SU-DHL-6 (cell line): Measurements from ENCODE around the gene NLRP11.

Source experiments
- H2AFZ ChIP-seq: fragments of 200-600 bp; sonication (generic); 2 replicates; pipeline ENCODE4 v1.6.1; 2014; ENCODE audit warnings: low read depth, mild to moderate bottlenecking, moderate library complexity, mixed read lengths, antibody characterized with exemption, low read length; ENCODE audit not compliant: severe bottlenecking
- H3F3A ChIP-seq: fragments of 200-600 bp; shearing (Covaris generic); 2 replicates; pipeline ENCODE4 v1.6.0; 2016; ENCODE audit warnings: antibody characterized with exemption, mild to moderate bottlenecking; ENCODE audit not compliant: insufficient read depth
- H3K27ac ChIP-seq: fragments of 200-600 bp; sonication (generic); 2 replicates; pipeline ENCODE4 v1.5.1; 2016; ENCODE audit warnings: low read depth, mild to moderate bottlenecking, low read length, moderate library complexity, mixed read lengths
- H3K27me3 ChIP-seq: fragments of 200-600 bp; sonication (generic), shearing (Covaris generic); 2 replicates; pipeline ENCODE4 v1.6.0; 2014; ENCODE audit warnings: mild to moderate bottlenecking, low read length
- H3K36me3 ChIP-seq: fragments of 200-600 bp; sonication (generic); 2 replicates; pipeline ENCODE4 v1.6.1; 2014; ENCODE audit warnings: mild to moderate bottlenecking, low read length, mixed read lengths
- H3K4me2 ChIP-seq: fragments of 300-600, 200-600 bp; shearing (Covaris generic), sonication (generic); 2 replicates; pipeline ENCODE4 v1.6.0; 2014; ENCODE audit warnings: low read length, low read depth, mild to moderate bottlenecking; ENCODE audit not compliant: poor library complexity, severe bottlenecking
- H3K4me3 ChIP-seq: fragments of 200-600 bp; sonication (generic); 2 replicates; pipeline ENCODE4 v1.5.1; 2014; ENCODE audit warnings: antibody characterized with exemption, low read length, mild to moderate bottlenecking, mixed read lengths; ENCODE audit not compliant: insufficient read depth, poor library complexity, severe bottlenecking
- H3K79me2 ChIP-seq: fragments of 200-600 bp; sonication (generic); 2 replicates; pipeline ENCODE4 v1.6.1; 2014; ENCODE audit warnings: mild to moderate bottlenecking, low read length, moderate library complexity; ENCODE audit not compliant: insufficient read depth
- H3K9ac ChIP-seq: fragments of 200-600 bp; sonication (generic); 2 replicates; pipeline ENCODE4 v1.7.0; 2014; ENCODE audit warnings: mild to moderate bottlenecking, low read length
- H3K9me2 ChIP-seq: fragments of 200-600 bp; sonication (generic); replicated peaks from 2 replicates; pipeline ENCODE4 v1.6.1; 2014; ENCODE audit warnings: low read length; ENCODE audit not compliant: insufficient read depth
- H3K9me3 ChIP-seq: fragments of 200-600 bp; sonication (generic); 2 replicates; pipeline ENCODE4 v1.6.1; 2014; ENCODE audit warnings: low read length, mixed read lengths; ENCODE audit not compliant: insufficient read depth
- H4K20me1 ChIP-seq: fragments of 200-600 bp; sonication (generic); 2 replicates; pipeline ENCODE4 v1.6.1; 2014; ENCODE audit warnings: low read depth, mild to moderate bottlenecking, antibody characterized with exemption, low read length, moderate library complexity, mixed read lengths
- CTCF ChIP-seq: fragments of 200-600 bp; sonication (generic); IDR thresholded peaks from one replicate; pipeline ENCODE4 v1.5.1; 2017; ENCODE audit warnings: antibody characterized with exemption, mild to moderate bottlenecking, low read length, moderate library complexity; ENCODE audit not compliant: insufficient read depth, poor library complexity, severe bottlenecking
- EZH2phosphoT487 ChIP-seq: fragments of 200-600 bp; sonication (generic), shearing (Covaris generic); conservative IDR thresholded peaks from 2 replicates; pipeline ENCODE4 v1.6.1; 2018; ENCODE audit warnings: mild to moderate bottlenecking, antibody characterized with exemption, low read length, moderate library complexity, mixed read lengths

NLRP11 gene

GRCh38 chr19:55855160-55855559, 23.4 kb upstream of the NLRP11 start:
- Histone ChIP-seq H3K27ac (peak overlapping the region; percentile 91), H3K9me3 (no peaks in the 10 kb centered on the region; the same call in 1 of the 2 replicates), H4K20me1 (no peaks in the 10 kb centered on the region), H3K4me3 (no peak overlapping the region), H3K36me3 (no peaks in the 10 kb centered on the region), H2AFZ (no peak overlapping the region), H3K9ac (peak overlapping the region; percentile 29; the same call in 1 of the 2 replicates), H3K4me2 (peak overlapping the region; percentile 37), H3K79me2 (no peaks in the 10 kb centered on the region), H3K27me3 (no peaks in the 10 kb centered on the region), H3F3A (peaks cover 53% of the 10 kb centered on the region), H3K9me2 (no peaks in the 10 kb centered on the region)
- TF ChIP-seq CTCF, result no peak
- no peak for TF ChIP-seq EZH2phosphoT487

GRCh38 chr19:55838906-55839305, 7.1 kb upstream of the NLRP11 start:
- H3F3A ChIP-seq, result peaks cover 37% of the 10 kb centered on the region
- H2AFZ ChIP-seq, result no peak overlapping the region
- H3K4me3 ChIP-seq, result no peak overlapping the region
- H3K4me2 ChIP-seq, result peak overlapping the region; percentile 43
- no peaks in the 10 kb centered on the region for H4K20me1 ChIP-seq
- peak overlapping the region; percentile 27; the same call in 1 of the 2 replicates for H3K27ac ChIP-seq
- no peaks in the 10 kb centered on the region for H3K27me3 ChIP-seq
- H3K79me2 ChIP-seq, result no peaks in the 10 kb centered on the region
- no peak for TF ChIP-seq EZH2phosphoT487
- H3K9me2 ChIP-seq, result no peaks in the 10 kb centered on the region
- no peak overlapping the region; the same call in 1 of the 2 replicates for H3K9ac ChIP-seq
- H3K9me3 ChIP-seq, result no peaks in the 10 kb centered on the region
- H3K36me3 ChIP-seq, result no peaks in the 10 kb centered on the region

GRCh38 chr19:55838251-55838650, 6.5 kb upstream of the NLRP11 start:
- TF ChIP-seq EZH2phosphoT487, result no peak
- Histone ChIP-seq H2AFZ (no peak overlapping the region), H3K27me3 (no peaks in the 10 kb centered on the region), H3K4me3 (no peak overlapping the region), H3K79me2 (no peaks in the 10 kb centered on the region), H3K4me2 (peak overlapping the region; percentile 43), H4K20me1 (no peaks in the 10 kb centered on the region), H3K27ac (peak overlapping the region; percentile 27; the same call in 1 of the 2 replicates), H3K36me3 (no peaks in the 10 kb centered on the region), H3K9me2 (no peaks in the 10 kb centered on the region), H3K9ac (no peak overlapping the region), H3F3A (peaks cover 36% of the 10 kb centered on the region), H3K9me3 (no peaks in the 10 kb centered on the region)

GRCh38 chr19:55836340-55836739, 4.5 kb upstream of the NLRP11 start, which contains the start of gene NLRP4:
Gene NLRP4, plus strand, starts transcription at chr19:55836540. Its CDS starts 15,541 bp downstream, at chr19:55852081.
- no peaks in the 10 kb centered on the region for H3K27me3 ChIP-seq
- peaks cover 42% of the 10 kb centered on the region for H3F3A ChIP-seq
- H3K9me3 ChIP-seq, result no peaks in the 10 kb centered on the region
- TF ChIP-seq EZH2phosphoT487 (no peak), CTCF (no peak)
- H3K36me3 ChIP-seq, result no peaks in the 10 kb centered on the region
- no peak within 1 kb of the TSS for H2AFZ ChIP-seq
- no peak within 1 kb of the TSS for H3K4me2 ChIP-seq
- peaks cover 4% of the 10 kb centered on the region; the same call in 1 of the 2 replicates for H3K79me2 ChIP-seq
- H4K20me1 ChIP-seq, result no peaks in the 10 kb centered on the region
- no peak within 1 kb of the TSS for H3K9ac ChIP-seq
- no peak within 1 kb of the TSS for H3K27ac ChIP-seq
- no peaks in the 10 kb centered on the region for H3K9me2 ChIP-seq
- H3K4me3 ChIP-seq, result no peak within 1 kb of the TSS
